GM13976 (cell line): ENCODE measurements around the gene ITCH.
"Not testable (repeated sequence)": the region's sequence is repeated elsewhere in the genome, so short reads cannot be mapped to it uniquely, and the experiment has no call there.

Experiments
- DNase-seq: peaks from one replicate; pipeline ENCODE4 v3.0.0; 2012; ENCODE audit warnings: low spot score
- CTCF ChIP-seq: IDR thresholded peaks from 2 replicates; pipeline ENCODE4 v1.5.1; 2012; ENCODE audit warnings: borderline replicate concordance, mild to moderate bottlenecking; ENCODE audit not compliant: insufficient read depth; ENCODE audit errors: extremely low read depth, missing control alignments, control extremely low read depth
- in situ Hi-C: fragments of 300-500 bp; cut with MboI; formaldehyde crosslinking; loops from one replicate; pipeline ENCODE4 v1.12.0; 2022; ENCODE audit warnings: low sequenced_read_pairs, mixed read lengths, inconsistent platforms; ENCODE audit not compliant: unreplicated experiment

The ITCH gene

GRCh38 chr20:34506480-34506879 lies 143.4 kb downstream of the ITCH start:
- TF ChIP-seq CTCF: no peak
- no peak for DNase-seq
- in situ Hi-C loops: no loop called here

GRCh38 chr20:34507702-34508413 lies 144.8 kb downstream of the ITCH start:
- TF ChIP-seq CTCF: no peak
- DNase-seq: no peak
- in situ Hi-C loops: no loop called here

GRCh38 chr20:34510575-34510974 lies 147.5 kb downstream of the ITCH start:
- TF ChIP-seq CTCF: no peak
- no peak for DNase-seq
- in situ Hi-C loops: no loop called here

- in situ Hi-C loops: no loop called here
- DNase-seq: no peak
- no peak for TF ChIP-seq CTCF
Observed at GRCh38 chr20:34511891-34512265, 148.8 kb downstream of the ITCH start.

GRCh38 chr20:34512266-34512954 lies 149.3 kb downstream of the ITCH start:
- in situ Hi-C loops: no loop called here
- DNase-seq: no peak
- no peak for TF ChIP-seq CTCF

GRCh38 chr20:34512955-34513419 lies 149.9 kb downstream of the ITCH start:
- no peak for DNase-seq
- no peak for TF ChIP-seq CTCF
- in situ Hi-C loops: no loop called here

GRCh38 chr20:34514034-34514433 lies 151.0 kb downstream of the ITCH start:
- in situ Hi-C loops: not testable (repeated sequence)

More at GRCh38 chr20:34514034-34514433, 151.0 kb downstream of the ITCH start:
- DNase-seq: not testable (repeated sequence)
